Endometrial microvascular endothelial cells (primary cell): ENCODE results near the gene NIPAL1. TPM values are rescaled to one million over a fixed set of nuclear protein-coding genes. Genes with fewer than 3 reads are reported as not detected.

Source experiments
- in situ Hi-C: cut with HindIII; loops from 2 replicates; pipeline ENCODE4 v1.10.0; 2017; ENCODE audit warnings: low sequenced_read_pairs, low pct_unique_long_range_greater_than_20kb; ENCODE audit errors: inconsistent ontology term
- total RNA-seq: library from RNA; depleted of rRNA; stranded (reverse); fragments of >200 nt; gene quantifications from one replicate; pipeline ENCODE4 v1.2.3, GENCODE V29; 2015; ENCODE audit errors: inconsistent ontology term

Gene NIPAL1
- total RNA-seq, 1 donor from 2014 or later = 3.2 TPM

GRCh38 chr4:48022192-48022799 is 5.7 kb downstream of the NIPAL1 start:
- in situ Hi-C loops = no loop called here

GRCh38 chr4:48024522-48024921 is 8.0 kb downstream of the NIPAL1 start:
- in situ Hi-C loops = no loop called here

- in situ Hi-C loops = no loop called here
These were observed 8.4 kb downstream of the NIPAL1 start for GRCh38 chr4:48025005-48025404.

- in situ Hi-C loops = no loop called here
These were observed 11.1 kb downstream of the NIPAL1 start for GRCh38 chr4:48027653-48028052.

- in situ Hi-C loops = no loop called here
These were observed 12.1 kb downstream of the NIPAL1 start for GRCh38 chr4:48028696-48029095.

GRCh38 chr4:48030470-48030869 is 13.9 kb downstream of the NIPAL1 start:
- in situ Hi-C loops = no loop called here

- in situ Hi-C loops = no loop called here
These were observed 15.4 kb downstream of the NIPAL1 start for GRCh38 chr4:48031802-48032525.

- in situ Hi-C loops = no loop called here
These were observed 16.1 kb downstream of the NIPAL1 start for GRCh38 chr4:48032721-48033120.

GRCh38 chr4:48033412-48033811 is 16.8 kb downstream of the NIPAL1 start:
- in situ Hi-C loops = no loop called here

GRCh38 chr4:48033825-48034413 is 17.3 kb downstream of the NIPAL1 start:
- in situ Hi-C loops = no loop called here

GRCh38 chr4:48035952-48036351 is 19.4 kb downstream of the NIPAL1 start:
- in situ Hi-C loops = no loop called here

- in situ Hi-C loops = no loop called here
These were observed 20.5 kb downstream of the NIPAL1 start for GRCh38 chr4:48037117-48037462.

GRCh38 chr4:48038666-48039065 is 22.1 kb downstream of the NIPAL1 start:
- in situ Hi-C loops = no loop called here

GRCh38 chr4:48039561-48039960 is 23.0 kb downstream of the NIPAL1 start:
- in situ Hi-C loops = no loop called here

- in situ Hi-C loops = no loop called here
These were observed 25.1 kb downstream of the NIPAL1 start for GRCh38 chr4:48041535-48042137.

GRCh38 chr4:48042979-48043461 is 26.4 kb downstream of the NIPAL1 start:
- in situ Hi-C loops = no loop called here

- in situ Hi-C loops = no loop called here
These were observed 26.9 kb downstream of the NIPAL1 start for GRCh38 chr4:48043504-48043903.

GRCh38 chr4:48044298-48044697 is 27.7 kb downstream of the NIPAL1 start:
- in situ Hi-C loops = no loop called here

GRCh38 chr4:48046059-48046458 is 29.5 kb downstream of the NIPAL1 start:
- in situ Hi-C loops = no loop called here

- in situ Hi-C loops = no loop called here
These were observed 30.9 kb downstream of the NIPAL1 start for GRCh38 chr4:48047421-48047844.
